Osteoblast (primary cell): ENCODE data around the gene SMYD1. TPM values are rescaled to one million over a fixed set of nuclear protein-coding genes. Genes with fewer than 3 reads are reported as not detected.
A peak's percentile ranks its signal among the peaks of the same experiment; 100 is the strongest.

ENCODE experiments used
- DNase-seq: peaks from one replicate; pipeline ENCODE4 v3.0.0; 2011; ENCODE audit warnings: low spot score, mixed read lengths; ENCODE audit not compliant: insufficient read length; ENCODE audit errors: missing footprints
- H2AFZ ChIP-seq: 2 replicates; pipeline ENCODE4 v1.6.0; 2011; ENCODE audit warnings: mild to moderate bottlenecking, low read length
- H3K27ac ChIP-seq: 2 replicates; pipeline ENCODE4 v1.5.1; 2011; ENCODE audit warnings: mild to moderate bottlenecking, low read depth, low read length, moderate library complexity
- H3K27me3 ChIP-seq: 2 replicates; pipeline ENCODE4 v1.6.0; 2012; ENCODE audit warnings: mild to moderate bottlenecking, control low read depth, inconsistent platforms, low read length, moderate library complexity; ENCODE audit not compliant: insufficient read depth
- H3K36me3 ChIP-seq: 2 replicates; pipeline ENCODE4 v1.5.1; 2011; ENCODE audit warnings: mild to moderate bottlenecking, low read length, control low read depth, moderate library complexity; ENCODE audit not compliant: insufficient read depth
- H3K4me1 ChIP-seq: 2 replicates; pipeline ENCODE4 v1.5.1; 2011; ENCODE audit warnings: mild to moderate bottlenecking, low read length, control low read depth, moderate library complexity; ENCODE audit not compliant: insufficient read depth
- H3K4me2 ChIP-seq: 2 replicates; pipeline ENCODE4 v1.6.0; 2011; ENCODE audit warnings: mild to moderate bottlenecking, low read length; ENCODE audit not compliant: insufficient read depth
- H3K4me3 ChIP-seq: fragments of 200-600 bp; sonication (generic); 3 replicates; pipeline ENCODE4 v1.5.1; 2012; ENCODE audit warnings: mild to moderate bottlenecking, low read length, inconsistent platforms; ENCODE audit not compliant: insufficient read depth
- H3K79me2 ChIP-seq: 2 replicates; pipeline ENCODE4 v1.6.0; 2012; ENCODE audit warnings: mild to moderate bottlenecking, low read length, control low read depth, inconsistent platforms; ENCODE audit not compliant: insufficient read depth
- H3K9me3 ChIP-seq: 2 replicates; pipeline ENCODE4 v1.5.1; 2011; ENCODE audit warnings: low read depth, low read length, control low read depth
- H4K20me1 ChIP-seq: 2 replicates; pipeline ENCODE4 v1.6.0; 2012; ENCODE audit warnings: mild to moderate bottlenecking, low read length, control low read depth; ENCODE audit not compliant: insufficient read depth
- total RNA-seq: library from RNA; depleted of rRNA; stranded (reverse); fragments of >200 nt; gene quantifications from 2 replicates; pipeline ENCODE4 v1.2.3, GENCODE V29; 2012
- TF ChIP-seq, protein P1 (sequence below): IDR thresholded peaks from 2 replicates; pipeline ENCODE4 v1.5.1; 2011; ENCODE audit warnings: mild to moderate bottlenecking, low read depth, low read length, moderate library complexity; ENCODE audit errors: extremely low read depth

Gene SMYD1
- total RNA-seq, 1 donor = not detected

DNA sequence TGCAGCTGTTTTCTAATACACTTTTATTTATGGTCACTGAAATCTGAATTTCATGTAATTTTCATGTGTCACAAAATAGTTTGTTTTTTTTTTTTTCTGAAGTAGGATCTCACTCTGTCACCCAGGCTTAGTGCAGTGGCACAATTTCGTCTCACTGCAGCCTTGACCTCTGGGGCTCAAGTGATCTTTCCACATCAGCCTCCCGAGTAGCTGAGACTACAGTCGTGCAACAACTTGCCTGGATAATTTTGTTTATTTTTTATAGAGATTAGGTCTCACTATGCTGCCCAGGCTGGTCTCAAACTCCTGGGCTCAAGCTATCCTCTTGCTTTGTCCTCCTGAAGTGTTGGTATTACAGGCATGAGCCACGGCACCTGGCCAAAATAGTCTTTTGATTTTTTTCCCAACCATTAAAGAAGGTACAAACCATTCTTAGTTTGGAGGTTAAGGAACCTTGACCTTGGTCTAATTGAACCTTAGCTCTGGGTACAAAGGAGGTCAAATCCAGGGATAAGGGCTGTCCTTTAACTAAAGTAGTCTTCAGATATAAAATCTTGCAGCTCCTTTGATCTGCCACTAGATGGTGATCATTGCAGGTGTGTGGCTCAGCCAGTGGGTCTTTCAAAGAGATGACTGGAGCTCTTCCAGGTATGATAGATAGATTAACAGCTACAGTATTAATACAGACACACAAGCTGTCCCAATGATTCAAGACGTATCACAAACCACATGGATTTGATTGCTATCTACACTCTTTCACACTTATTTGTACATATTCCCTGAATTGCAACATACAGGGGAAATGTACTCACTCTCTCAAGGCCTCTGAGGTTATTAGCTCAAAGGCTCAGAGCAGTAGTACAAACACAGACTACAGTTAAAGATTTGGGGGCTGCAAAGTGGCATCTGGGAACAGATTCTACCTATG, 7.4 kb upstream of the SMYD1 start:
- no peak overlapping the region for H3K27ac ChIP-seq
- H4K20me1 ChIP-seq = no peaks in the 10 kb centered on the region
- no peaks in the 10 kb centered on the region for H3K27me3 ChIP-seq
- TF ChIP-seq, protein P1, sequence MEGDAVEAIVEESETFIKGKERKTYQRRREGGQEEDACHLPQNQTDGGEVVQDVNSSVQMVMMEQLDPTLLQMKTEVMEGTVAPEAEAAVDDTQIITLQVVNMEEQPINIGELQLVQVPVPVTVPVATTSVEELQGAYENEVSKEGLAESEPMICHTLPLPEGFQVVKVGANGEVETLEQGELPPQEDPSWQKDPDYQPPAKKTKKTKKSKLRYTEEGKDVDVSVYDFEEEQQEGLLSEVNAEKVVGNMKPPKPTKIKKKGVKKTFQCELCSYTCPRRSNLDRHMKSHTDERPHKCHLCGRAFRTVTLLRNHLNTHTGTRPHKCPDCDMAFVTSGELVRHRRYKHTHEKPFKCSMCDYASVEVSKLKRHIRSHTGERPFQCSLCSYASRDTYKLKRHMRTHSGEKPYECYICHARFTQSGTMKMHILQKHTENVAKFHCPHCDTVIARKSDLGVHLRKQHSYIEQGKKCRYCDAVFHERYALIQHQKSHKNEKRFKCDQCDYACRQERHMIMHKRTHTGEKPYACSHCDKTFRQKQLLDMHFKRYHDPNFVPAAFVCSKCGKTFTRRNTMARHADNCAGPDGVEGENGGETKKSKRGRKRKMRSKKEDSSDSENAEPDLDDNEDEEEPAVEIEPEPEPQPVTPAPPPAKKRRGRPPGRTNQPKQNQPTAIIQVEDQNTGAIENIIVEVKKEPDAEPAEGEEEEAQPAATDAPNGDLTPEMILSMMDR = peak; percentile 75
- peaks cover 9% of the 10 kb centered on the region for H3K79me2 ChIP-seq
- H3K9me3 ChIP-seq = no peaks in the 10 kb centered on the region
- DNase-seq = peak; percentile 93
- H3K4me1 ChIP-seq = peaks cover 5% of the 10 kb centered on the region
- H2AFZ ChIP-seq = no peak overlapping the region
- no peak overlapping the region for H3K4me3 ChIP-seq
- H3K4me2 ChIP-seq = no peak overlapping the region
- no peaks in the 10 kb centered on the region for H3K36me3 ChIP-seq

DNA sequence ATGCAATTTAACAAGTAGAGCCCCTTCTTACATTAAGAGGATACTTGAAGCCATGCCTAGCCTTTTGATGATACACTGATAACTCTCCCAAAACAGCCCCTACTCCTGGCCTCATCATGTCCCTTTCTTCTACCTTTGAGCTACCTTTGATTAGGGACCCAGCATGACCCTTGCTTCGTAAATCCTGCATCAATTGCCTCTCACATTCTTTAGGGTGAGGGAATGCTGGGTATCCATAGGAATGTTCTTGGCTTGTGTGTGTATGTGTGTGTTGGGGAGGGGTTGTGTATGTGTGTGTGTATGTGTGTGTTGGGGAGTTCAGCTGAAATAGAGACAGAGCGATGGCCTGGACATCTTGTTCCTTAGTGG, 6.7 kb upstream of the SMYD1 start:
- TF ChIP-seq, protein P1 = no peak
- H3K4me2 ChIP-seq = no peak overlapping the region
- H3K9me3 ChIP-seq = no peaks in the 10 kb centered on the region
- peaks cover 4% of the 10 kb centered on the region for H3K4me1 ChIP-seq
- DNase-seq = no peak
- no peak overlapping the region for H2AFZ ChIP-seq
- H3K36me3 ChIP-seq = no peaks in the 10 kb centered on the region
- no peak overlapping the region for H3K4me3 ChIP-seq
- peaks cover 3% of the 10 kb centered on the region for H3K79me2 ChIP-seq
- H3K27me3 ChIP-seq = no peaks in the 10 kb centered on the region
- H3K27ac ChIP-seq = no peak overlapping the region
- no peaks in the 10 kb centered on the region for H4K20me1 ChIP-seq

GRCh38 chr2:88061295-88061694, 6.3 kb upstream of the SMYD1 start:
- H3K27me3 ChIP-seq = no peaks in the 10 kb centered on the region
- H2AFZ ChIP-seq = no peak overlapping the region
- H3K4me2 ChIP-seq = no peak overlapping the region
- no peaks in the 10 kb centered on the region for H3K79me2 ChIP-seq
- H3K4me3 ChIP-seq = no peak overlapping the region
- H3K4me1 ChIP-seq = no peaks in the 10 kb centered on the region
- no peak overlapping the region for H3K27ac ChIP-seq
- TF ChIP-seq, protein P1 = no peak
- no peaks in the 10 kb centered on the region for H4K20me1 ChIP-seq
- no peaks in the 10 kb centered on the region for H3K9me3 ChIP-seq
- DNase-seq = no peak
- no peaks in the 10 kb centered on the region for H3K36me3 ChIP-seq

DNA sequence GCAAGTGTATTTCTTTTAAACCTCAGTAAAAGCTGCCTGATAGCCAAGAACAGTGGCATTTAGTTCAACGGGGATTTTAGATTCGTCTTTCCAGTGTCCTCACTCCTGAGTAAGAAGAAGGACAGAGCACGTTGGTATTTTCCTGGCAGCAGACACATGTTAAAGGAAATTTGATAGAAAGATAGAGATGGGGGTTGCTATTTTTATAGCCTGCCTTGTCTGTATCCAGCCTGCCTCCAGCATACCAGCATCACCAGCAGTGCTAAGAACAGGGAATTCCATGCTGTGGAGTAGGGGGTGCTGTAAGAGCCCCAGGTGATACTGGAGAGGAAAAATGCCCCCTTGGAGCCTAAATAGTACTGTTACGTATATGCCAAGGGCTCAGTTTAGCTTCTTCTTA, 1.1 kb upstream of the SMYD1 start:
- H3K4me1 ChIP-seq = no peaks in the 10 kb centered on the region
- no peak overlapping the region for H3K4me2 ChIP-seq
- no peaks in the 10 kb centered on the region for H3K9me3 ChIP-seq
- H3K27ac ChIP-seq = no peak overlapping the region
- no peaks in the 10 kb centered on the region for H3K79me2 ChIP-seq
- peak; percentile 63 for DNase-seq
- no peaks in the 10 kb centered on the region for H3K36me3 ChIP-seq
- H3K27me3 ChIP-seq = no peaks in the 10 kb centered on the region
- no peak overlapping the region for H3K4me3 ChIP-seq
- TF ChIP-seq, protein P1 = no peak
- no peaks in the 10 kb centered on the region for H4K20me1 ChIP-seq
- H2AFZ ChIP-seq = no peak overlapping the region
